ENCODE results near the gene AP2A2.

AP2A2 gene

GRCh38 chr11:926341-926916, 759 bp downstream of the AP2A2 start:
- no peak for DNase-seq

DNA sequence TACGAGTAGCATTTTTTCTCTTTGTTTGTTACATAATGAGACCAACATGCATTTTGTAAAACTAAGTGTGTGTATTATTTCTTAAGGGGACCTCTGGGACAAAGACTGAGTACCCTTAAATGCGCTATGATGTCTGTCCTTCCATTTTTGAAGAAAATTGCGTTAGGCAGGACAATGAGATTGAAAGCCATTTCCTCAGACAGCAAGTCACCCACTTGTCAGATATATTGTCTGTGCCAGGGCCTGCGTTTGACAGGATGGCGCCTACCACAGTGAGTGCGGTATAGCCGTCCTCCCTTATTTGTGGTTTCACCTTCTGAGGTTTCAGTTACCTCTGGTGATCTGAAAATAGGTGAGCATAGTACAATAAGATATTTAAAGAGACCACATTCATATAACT, 2.2 kb downstream of the AP2A2 start:
- no peak for DNase-seq

- DNase-seq: no peak
Measured at GRCh38 chr11:928786-929185, 3.1 kb downstream of the AP2A2 start.

DNA sequence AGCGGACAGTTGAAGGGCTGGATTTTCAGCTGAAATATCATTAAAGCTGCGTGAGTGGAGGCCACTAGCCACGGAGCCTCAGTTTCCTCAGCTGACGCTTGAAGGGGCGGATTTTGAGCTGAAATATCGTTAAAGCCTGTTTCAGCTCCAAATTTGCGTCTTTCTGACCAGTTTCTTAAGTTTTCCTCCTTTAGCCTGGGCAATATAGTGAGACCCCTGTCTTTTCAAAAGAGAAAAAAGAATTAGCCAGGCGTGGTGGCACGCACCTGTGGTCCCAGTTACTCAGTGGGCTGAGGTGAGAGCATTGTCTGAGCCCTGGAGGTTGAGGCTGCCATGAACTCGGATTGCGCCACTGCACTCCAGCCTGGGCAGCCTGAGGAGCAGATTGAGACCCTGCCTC, 3.7 kb downstream of the AP2A2 start:
- no peak for DNase-seq

- DNase-seq: no peak
Measured at GRCh38 chr11:931385-931784, 5.7 kb downstream of the AP2A2 start.

DNA sequence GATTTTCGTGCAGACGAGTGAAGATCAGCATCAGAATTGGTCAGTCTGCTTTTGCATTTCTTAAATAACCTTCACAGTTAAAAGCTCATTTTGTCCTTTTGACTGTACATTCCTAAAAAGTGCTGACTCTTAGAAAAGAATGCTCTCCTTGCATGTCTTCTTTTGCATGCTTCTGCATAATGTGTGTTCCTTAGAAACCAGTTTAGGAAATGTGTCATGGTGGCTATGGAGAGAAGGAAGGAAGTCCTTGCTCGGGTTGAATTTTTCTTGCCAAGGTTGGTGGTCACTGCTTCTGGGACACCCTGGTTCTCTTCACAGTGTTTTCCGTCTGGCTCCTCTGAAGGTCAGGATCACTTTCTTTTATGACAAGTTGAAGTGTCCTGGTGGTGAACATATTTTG, 6.8 kb downstream of the AP2A2 start:
- DNase-seq: no peak

GRCh38 chr11:933142-933851, 7.6 kb downstream of the AP2A2 start:
- DNase-seq: no peak

DNA sequence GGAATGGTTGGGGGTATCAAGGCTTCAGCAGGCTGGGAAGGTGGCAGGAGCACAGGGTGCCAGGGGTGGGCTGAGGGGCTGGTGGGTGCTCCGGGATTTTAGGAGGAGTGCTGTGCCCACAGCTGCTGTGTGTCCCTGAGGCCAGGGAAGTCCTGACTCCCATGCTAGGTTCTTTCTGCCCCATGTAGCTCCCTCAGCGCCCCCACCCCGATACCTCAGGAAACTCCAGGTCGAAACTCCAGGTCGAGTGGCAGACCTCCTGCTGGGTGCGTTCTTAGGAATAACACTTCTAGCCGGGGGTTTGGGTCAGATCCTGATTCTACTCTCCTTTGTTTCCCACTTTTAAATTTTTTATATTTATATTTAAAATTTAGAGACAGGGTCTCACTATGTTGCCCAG, 8.3 kb downstream of the AP2A2 start:
- no peak for DNase-seq

DNA sequence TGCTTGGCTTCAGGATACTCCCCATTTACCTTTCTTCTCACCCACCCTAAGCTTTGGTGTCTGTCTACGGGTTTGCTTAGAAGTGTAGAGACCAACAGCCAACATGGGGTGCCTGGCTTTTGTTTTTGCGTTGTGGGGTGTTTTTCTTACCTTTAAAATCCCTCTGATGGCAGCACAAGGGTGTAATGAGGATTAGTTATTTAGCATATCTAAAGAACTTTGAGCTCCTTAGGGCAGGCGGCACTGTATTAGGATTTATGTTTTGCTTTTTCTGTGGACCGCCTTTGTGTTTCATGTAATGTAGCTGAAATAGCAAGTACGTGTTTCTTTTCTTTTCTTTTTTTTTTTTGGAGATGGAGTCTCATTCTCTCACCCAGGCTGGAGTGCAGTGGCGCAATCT, 8.9 kb downstream of the AP2A2 start:
- DNase-seq: no peak

- no peak for DNase-seq
Measured at GRCh38 chr11:936199-936598, 10.5 kb downstream of the AP2A2 start.

DNA sequence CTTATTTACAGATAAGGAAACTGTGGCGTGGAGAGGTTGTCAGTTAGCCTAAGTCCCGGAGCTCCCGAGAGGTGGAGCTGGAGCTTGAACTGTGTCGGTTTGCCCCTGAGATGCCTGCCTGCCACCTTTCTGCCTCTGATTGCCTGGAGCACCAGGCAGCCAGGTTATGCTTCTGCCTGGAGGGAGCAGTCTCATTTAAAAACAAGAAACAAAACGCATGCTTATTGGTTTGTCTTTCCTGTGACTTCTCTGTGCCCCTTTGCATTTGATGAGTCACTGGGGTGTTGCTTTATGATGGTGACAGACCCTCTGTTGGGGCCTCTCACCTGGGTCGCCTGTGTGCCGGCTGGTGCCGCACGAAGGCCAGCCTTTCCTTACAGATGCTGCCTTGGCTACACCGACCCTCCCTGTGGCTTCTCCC, 12.2 kb downstream of the AP2A2 start:
- no peak for DNase-seq

- DNase-seq: no peak
Measured at GRCh38 chr11:940496-941135, 14.9 kb downstream of the AP2A2 start.

DNA sequence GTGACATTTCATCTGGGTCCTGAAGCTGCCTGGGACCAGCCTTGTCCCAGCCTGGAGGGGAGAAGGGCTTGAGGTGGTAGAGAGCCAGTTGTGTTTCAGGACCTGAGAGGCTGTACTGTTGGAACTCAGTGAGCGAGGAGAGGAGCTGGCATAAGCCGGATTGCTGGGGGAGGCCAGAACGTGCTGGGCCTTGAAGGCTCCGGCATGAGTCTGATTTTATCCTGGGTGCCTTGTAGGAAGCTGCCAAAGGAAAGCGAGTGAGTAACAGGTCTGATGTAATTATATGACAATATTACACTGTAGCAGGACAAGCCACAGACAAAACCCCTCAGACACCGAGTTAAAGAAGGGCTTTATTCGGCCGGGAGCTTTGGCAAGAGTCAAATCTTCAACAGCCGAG, 17.2 kb downstream of the AP2A2 start:
- DNase-seq: no peak

- no peak for DNase-seq
Measured at GRCh38 chr11:944711-945470, 19.2 kb downstream of the AP2A2 start.

DNA sequence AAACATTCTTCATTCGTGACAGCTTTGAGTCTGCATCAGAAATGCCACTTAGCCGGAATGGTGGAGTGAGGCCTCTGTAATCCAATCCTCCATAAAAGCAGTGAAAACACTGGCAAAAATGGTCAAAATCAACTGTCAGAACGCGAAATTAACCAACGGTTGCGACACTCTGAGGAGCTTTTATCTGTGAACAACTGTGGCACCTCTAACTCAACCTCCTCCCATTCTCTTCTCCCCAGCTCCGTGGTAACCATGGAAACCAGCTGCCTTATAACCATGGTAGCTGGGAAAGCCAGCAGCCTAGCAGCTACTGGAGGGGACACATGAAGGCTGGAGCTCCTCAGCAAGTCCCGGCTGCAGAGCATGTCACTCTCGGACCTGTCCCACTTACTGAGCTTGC, 20.3 kb downstream of the AP2A2 start:
- no peak for DNase-seq

DNA sequence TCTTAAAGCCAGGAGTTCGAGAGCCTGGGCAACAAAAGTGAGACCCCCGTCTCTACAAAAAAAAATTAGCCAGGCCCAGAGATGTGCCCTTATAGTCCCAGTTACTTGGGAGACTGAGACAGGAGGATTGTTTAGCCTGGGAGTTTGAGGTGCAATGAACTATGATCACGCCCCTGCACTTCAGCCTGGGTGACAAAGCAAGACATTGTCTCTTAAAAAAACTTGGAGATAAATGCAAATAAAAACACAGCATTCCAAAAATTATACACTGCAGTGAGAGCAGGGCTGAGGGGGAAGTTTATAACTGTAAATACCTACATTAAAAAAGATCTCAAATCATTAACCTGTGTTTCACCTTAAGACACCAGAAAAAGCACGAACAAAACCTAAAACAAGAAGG, 22.1 kb downstream of the AP2A2 start:
- DNase-seq: no peak

- no peak for DNase-seq
Measured at GRCh38 chr11:951507-951906, 25.8 kb downstream of the AP2A2 start.

- no peak for DNase-seq
Measured at GRCh38 chr11:952406-953385, 27.0 kb downstream of the AP2A2 start.

GRCh38 chr11:953512-953911, 27.8 kb downstream of the AP2A2 start:
- DNase-seq: no peak

- DNase-seq: no peak
Measured at GRCh38 chr11:954392-955153, 28.9 kb downstream of the AP2A2 start.

GRCh38 chr11:955154-956063, 29.7 kb downstream of the AP2A2 start:
- no peak for DNase-seq
